RCC 7860 (cell line): ENCODE measurements around the gene WFDC1.

Source experiments
- DNase-seq: peaks from one replicate; pipeline ENCODE4 v3.0.0-alpha.2; 2015; ENCODE audit warnings: low spot score
- FAIRE-seq: peaks from 2 replicates; lab custom pipeline; 2012; peaks lifted over from hg19 to GRCh38; lab: Jason Lieb, UNC

WFDC1 gene

DNA sequence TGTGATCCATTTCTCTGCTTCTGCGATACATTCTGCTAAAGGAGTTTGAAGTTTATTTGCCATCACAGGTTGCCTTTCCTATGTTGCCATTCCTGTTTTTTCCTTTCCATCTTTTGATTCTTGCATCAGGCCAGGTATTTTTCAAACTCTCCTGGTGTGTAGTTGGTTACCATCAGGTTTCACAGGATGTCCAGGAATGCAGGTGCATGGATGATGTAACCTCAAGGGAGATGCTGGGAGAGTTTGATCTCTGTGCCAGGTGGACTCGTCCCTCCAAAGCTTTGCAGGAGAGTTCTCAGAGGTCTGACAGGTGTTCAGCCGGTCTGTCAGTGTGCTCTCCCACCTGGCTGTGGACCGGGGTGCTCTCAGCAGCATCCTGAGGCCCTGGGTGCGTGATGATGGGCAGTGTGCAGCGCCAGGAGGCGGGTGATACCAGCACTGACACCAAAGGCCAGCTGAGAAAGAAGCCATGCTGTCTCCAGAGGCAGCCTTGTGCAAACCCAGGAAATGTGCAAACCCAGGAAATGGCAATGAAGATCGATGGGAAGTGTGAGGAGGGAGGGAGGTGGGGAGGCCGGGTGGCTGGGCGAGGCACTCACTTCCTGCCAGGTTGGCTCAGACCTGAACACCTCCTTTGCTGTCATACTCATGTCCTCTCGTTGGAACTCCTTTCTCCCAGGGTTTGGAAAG lies 75.4 kb downstream of the WFDC1 start:
- FAIRE-seq (no peak), DNase-seq (no peak)

DNA sequence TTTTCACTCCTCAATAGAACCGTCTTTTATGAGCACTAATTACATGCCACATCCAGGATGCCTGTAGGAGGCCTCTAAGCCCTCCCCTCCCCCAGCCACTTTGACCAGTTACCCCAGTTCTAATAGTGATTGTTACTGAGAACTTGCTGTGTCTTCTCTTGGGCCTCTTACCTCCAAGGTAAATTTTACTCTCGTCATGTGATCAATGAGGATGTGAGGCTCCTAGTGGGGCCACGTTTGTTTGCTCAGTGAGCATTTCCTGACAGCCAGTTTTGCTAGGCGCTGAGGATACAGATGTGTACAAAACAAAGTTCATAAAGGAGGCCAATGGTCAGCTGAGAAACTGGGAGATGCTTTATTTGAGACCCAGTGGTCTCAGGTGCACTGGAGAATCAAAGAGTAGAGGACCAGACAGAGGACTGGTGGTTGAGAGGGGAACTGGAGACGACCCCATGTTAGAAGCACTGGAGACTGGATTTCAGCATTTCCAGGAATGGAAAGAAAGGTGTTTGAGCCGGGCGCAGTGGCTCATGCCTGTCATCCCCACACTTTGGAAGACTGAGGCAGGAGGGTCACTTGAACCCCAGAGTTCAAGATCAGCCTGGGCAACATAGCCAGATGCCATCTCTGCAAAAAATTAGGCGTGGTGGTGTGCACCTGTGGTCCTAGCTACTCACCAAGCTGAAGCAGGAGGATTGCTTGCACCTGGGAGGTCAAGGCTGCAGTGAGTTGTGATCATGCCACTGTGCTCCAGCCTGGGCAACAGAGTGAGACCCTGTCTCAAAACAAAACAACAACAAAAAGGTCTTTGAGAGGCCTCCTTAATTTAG lies 76.3 kb downstream of the WFDC1 start:
- no peak for FAIRE-seq
- DNase-seq = no peak

DNA sequence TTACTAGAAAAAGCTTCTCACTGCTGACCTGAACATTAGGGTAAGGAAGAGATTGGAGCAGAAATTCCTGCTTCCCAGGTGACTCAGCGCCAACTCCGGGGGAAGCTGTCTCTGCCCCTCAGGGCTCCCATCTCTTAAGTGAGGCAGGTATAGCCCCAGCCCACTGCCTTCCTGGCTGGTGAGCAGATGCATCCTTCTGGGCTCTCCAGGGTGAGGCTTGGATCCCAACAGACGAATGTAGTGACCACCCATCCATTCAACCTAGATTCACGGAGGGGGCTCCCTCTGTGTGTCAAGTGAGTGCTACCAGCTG lies 76.8 kb downstream of the WFDC1 start:
- DNase-seq = no peak
- no peak for FAIRE-seq

DNA sequence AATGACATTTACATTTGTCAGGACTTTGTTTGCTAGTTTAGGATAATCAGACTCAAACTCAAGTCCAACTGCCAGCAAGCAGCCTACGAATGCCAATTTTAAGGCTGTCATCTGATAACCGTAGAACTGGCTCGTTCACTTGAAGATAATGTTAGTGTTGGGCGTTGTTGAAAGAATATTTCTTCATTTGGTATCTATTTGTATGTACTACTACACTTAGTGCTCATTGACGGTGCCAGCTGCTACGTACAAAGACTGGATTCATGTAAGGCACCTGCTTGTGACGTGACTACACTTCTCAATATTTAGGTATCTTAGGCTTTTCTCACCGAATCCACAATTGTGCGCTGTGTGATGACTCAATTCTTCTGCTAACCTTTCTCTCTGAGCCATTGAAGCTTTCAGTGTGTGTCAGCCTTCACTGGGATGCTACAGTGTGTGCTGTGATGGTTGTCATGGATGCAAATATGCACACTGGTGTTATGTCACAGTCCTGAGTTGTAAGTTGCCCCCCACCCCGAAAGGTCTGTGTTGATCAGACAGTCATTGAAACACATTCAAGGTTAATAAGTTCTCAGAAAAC lies 79.3 kb downstream of the WFDC1 start:
- DNase-seq (no peak), FAIRE-seq (no peak)

DNA sequence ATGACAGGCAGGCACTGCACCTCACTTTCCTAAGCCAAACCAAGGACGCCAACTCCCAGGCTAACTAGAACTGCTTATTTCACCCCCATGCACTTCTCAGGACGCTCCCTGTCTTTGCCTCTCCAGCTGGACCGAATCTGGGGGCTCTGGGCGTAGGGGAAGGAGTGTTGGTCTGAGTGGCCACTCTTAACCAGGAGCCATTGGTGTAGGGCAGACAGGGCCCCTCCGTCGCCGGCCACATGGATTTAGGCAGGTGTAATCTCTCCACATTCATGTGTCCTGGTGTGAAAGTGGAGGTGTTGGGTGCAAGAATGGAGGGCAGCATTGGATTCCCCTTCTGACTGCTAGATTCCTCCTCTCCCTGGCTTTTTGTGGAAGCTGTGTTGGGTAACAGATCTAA lies 83.4 kb downstream of the WFDC1 start:
- no peak for FAIRE-seq

DNA sequence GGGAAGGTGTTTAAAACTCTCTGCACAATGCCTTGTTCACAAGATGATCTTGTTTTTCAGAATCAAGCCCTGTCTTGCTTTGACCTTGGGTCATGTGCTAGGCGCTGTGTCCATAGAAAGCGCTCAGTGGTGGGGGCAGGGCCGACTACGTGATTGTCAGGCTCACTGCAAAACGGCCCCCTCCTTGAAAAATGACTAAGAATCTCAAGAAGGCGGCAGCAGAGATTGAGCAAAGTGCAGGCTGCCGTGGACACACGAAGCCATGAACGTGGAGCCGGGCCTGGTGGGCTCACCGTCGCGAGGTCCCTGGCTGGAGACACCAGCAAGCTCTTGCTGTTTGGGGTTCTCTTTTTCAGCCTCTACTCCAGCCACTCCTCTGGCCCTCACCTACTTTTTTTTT lies 83.9 kb downstream of the WFDC1 start:
- FAIRE-seq = no peak
- DNase-seq = no peak

More for the DNA sequence above, 83.4 kb downstream of the WFDC1 start:
- no peak for DNase-seq

DNA sequence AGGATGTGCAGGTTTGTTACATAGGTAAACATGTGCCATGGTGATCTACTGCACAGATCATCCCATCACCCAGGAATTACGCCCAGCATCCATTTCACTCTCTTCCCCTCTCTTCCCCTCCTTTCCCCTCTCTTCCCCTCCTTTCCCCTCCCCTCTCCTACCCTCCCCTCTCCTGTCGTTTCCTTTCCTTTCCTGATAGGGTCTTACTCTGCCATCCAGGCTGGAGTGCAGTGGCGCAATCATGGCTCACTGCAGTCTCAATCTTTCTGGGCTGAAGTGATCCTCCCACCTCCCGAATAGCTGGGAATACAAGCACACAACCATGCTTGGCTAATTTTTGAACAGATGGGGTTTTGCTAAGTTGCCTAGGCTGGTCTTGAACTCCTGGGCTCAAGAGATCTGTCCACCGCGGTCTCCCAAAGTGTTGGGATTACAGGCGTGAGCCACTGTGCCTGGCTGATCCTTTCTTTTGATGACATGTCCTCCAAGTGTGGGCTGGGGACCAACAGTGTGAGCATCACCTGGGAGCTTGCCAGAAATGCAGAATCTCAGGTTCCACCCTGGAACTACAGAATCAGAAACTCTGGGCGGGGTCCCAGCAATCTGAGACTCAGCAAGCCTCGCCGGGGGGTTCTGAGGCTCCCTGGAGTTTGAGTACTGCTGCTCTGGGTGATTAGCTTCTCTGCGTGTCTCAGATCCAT lies 84.5 kb downstream of the WFDC1 start:
- FAIRE-seq (no peak), DNase-seq (no peak)
